Right lobe of liver (tissue), 4 donors: ENCODE data around the gene MAST3.

Source experiments
- CTCF ChIP-seq, 4 donors: fragments of 200-600 bp in 3 of 4; fragments of 450-650 bp in 1 of 4; IDR thresholded peaks; one replicate each; pipeline versions ENCODE4 v1.5.1 to v1.8.0; 2016 to 2022; ENCODE audit warnings: antibody characterized with exemption in 4 of 4, mild to moderate bottlenecking in 2 of 4
- POLR2A ChIP-seq: fragments of 450-650 bp; IDR thresholded peaks from one replicate; pipeline ENCODE4 v1.6.1; 2017; ENCODE audit warnings: antibody characterized with exemption, mild to moderate bottlenecking
- donor health status: DM: no; HTN: no; CAD: no.
- donor health status: DM: no; HTN: no; CAD: no.
- donor health status: DM: no; HTN: yes; CAD: no.

GRCh38 chr19:18117364-18117691 lies 19.8 kb downstream of the MAST3 start:
- TF ChIP-seq CTCF (IDR thresholded peaks at IDR 0.05) (no peak), POLR2A (no peak)
